H1 (cell line): ENCODE results near the gene EEPD1. TPM values are rescaled to one million over a fixed set of nuclear protein-coding genes. Genes with fewer than 3 reads are reported as not detected.

Source experiments
- CTCF ChIA-PET: fragments of 300-600 bp; sonication (Branson Sonifier 250); formaldehyde crosslinking; loops from one replicate; lab custom pipeline; 2021; ENCODE audit not compliant: partially characterized antibody; lab: Charles Lee
- POLR2A ChIA-PET: fragments of 300-600 bp; sonication (Branson Sonifier 250); formaldehyde crosslinking; loops from one replicate; lab custom pipeline; 2021; ENCODE audit warnings: inconsistent platforms; ENCODE audit not compliant: partially characterized antibody; lab: Charles Lee
- DNase-seq, 2 experiments: peaks; one replicate each; pipeline versions ENCODE4 v3.0.0 to v3.0.0-alpha.2; 2010 to 2022; ENCODE audit warnings: low spot score in 2 of 2, low read depth in 1 of 2, mixed read lengths in 1 of 2
- FAIRE-seq: peaks from 2 replicates; lab custom pipeline; 2011; peaks lifted over from hg19 to GRCh38; lab: Jason Lieb, UNC
- H2AFZ ChIP-seq: 2 replicates; pipeline ENCODE4 v1.8.1; 2012; ENCODE audit warnings: low read length, inconsistent platforms
- H2AK5ac ChIP-seq: 2 replicates; pipeline ENCODE4 v1.6.1; 2013; ENCODE audit warnings: low read depth, low read length
- H2BK120ac ChIP-seq: replicated peaks from 2 replicates; pipeline ENCODE3; 2013; ENCODE audit warnings: low read depth, low read length, inconsistent platforms
- H2BK12ac ChIP-seq: 2 replicates; pipeline ENCODE4 v1.6.1; 2013; ENCODE audit warnings: low read depth, low read length
- H2BK15ac ChIP-seq: 2 replicates; pipeline ENCODE4 v1.6.1; 2013; ENCODE audit warnings: low read length
- H2BK20ac ChIP-seq: 2 replicates; pipeline ENCODE4 v1.6.1; 2013; ENCODE audit warnings: low read length
- H2BK5ac ChIP-seq: 2 replicates; pipeline ENCODE4 v1.6.1; 2013; ENCODE audit warnings: low read depth, low read length
- H3K14ac ChIP-seq: 2 replicates; pipeline ENCODE4 v1.6.1; 2013; ENCODE audit warnings: inconsistent platforms; ENCODE audit not compliant: insufficient read length
- H3K18ac ChIP-seq: 2 replicates; pipeline ENCODE4 v1.6.1; 2013; ENCODE audit warnings: low read length; ENCODE audit errors: extremely low read depth
- H3K23ac ChIP-seq: 2 replicates; pipeline ENCODE4 v1.6.1; 2013; ENCODE audit warnings: inconsistent platforms; ENCODE audit not compliant: insufficient read length
- H3K23me2 ChIP-seq: 2 replicates; pipeline ENCODE4 v1.6.1; 2013; ENCODE audit warnings: low read depth, low read length
- H3K27ac ChIP-seq: 2 replicates; pipeline ENCODE4 v1.6.1; 2011; ENCODE audit warnings: low read depth, low read length, inconsistent platforms
- H3K27me3 ChIP-seq, 4 experiments: replicated peaks in 1 of 4; 1 replicate in 1 of 4; 2 replicates in 3 of 4; pipeline versions ENCODE4 v1.6.1 to v1.8.1; 2011 to 2013; ENCODE audit warnings: low read length in 3 of 4, mild to moderate bottlenecking in 3 of 4, inconsistent platforms in 2 of 4, mixed read lengths in 2 of 4, moderate library complexity in 1 of 4; ENCODE audit not compliant: control insufficient read depth in 3 of 4, insufficient read depth in 3 of 4; ENCODE audit errors: extremely low read depth in 1 of 4
- H3K36me3 ChIP-seq, 4 experiments: 2 replicates each; pipeline versions ENCODE4 v1.6.1 to v1.8.1; 2011 to 2013; ENCODE audit warnings: mild to moderate bottlenecking in 4 of 4, low read length in 3 of 4, moderate library complexity in 2 of 4, control low read depth in 1 of 4, inconsistent platforms in 1 of 4; ENCODE audit not compliant: insufficient read depth in 4 of 4, control insufficient read depth in 2 of 4
- H3K4ac ChIP-seq: replicated peaks from 2 replicates; pipeline ENCODE3; 2013; ENCODE audit warnings: low read length, low read depth, mixed read lengths, inconsistent platforms; ENCODE audit not compliant: insufficient read length
- H3K4me1 ChIP-seq, 4 experiments: replicated peaks in 1 of 4; 1 replicate in 1 of 4; 2 replicates in 3 of 4; pipeline versions ENCODE4 v1.6.1 to v1.8.1; 2011 to 2013; ENCODE audit warnings: low read length in 3 of 4, inconsistent platforms in 2 of 4, mixed read lengths in 1 of 4; ENCODE audit not compliant: insufficient read depth in 4 of 4, control insufficient read depth in 3 of 4
- H3K4me2 ChIP-seq, 2 experiments: 2 replicates each; pipeline versions ENCODE4 v1.6.1 to v1.8.1; 2011 to 2013; ENCODE audit warnings: low read depth in 2 of 2, low read length in 2 of 2, control low read depth in 1 of 2, inconsistent platforms in 1 of 2, mild to moderate bottlenecking in 1 of 2; ENCODE audit not compliant: insufficient read depth in 1 of 2
- H3K4me3 ChIP-seq, 4 experiments: fragments of 200-600, 300-600 bp in 1 of 4; sonication (generic), shearing (Covaris generic), sonication (Bioruptor Twin) in 1 of 4; 2 replicates each; pipeline versions ENCODE4 v1.5.1 to v1.8.1; 2011 to 2016; ENCODE audit warnings: low read length in 4 of 4, low read depth in 3 of 4, control low read depth in 2 of 4, inconsistent platforms in 2 of 4, mild to moderate bottlenecking in 2 of 4, mixed read lengths in 1 of 4, moderate library complexity in 1 of 4; ENCODE audit not compliant: insufficient read depth in 2 of 4; ENCODE audit errors: extremely low read depth in 1 of 4
- H3K56ac ChIP-seq: replicated peaks from 2 replicates; pipeline ENCODE3; 2013; ENCODE audit warnings: low read depth, mild to moderate bottlenecking, mixed read lengths, low read length, inconsistent platforms; ENCODE audit not compliant: insufficient read length
- H3K79me1 ChIP-seq: 2 replicates; pipeline ENCODE4 v1.6.1; 2013; ENCODE audit warnings: low read depth, low read length, control low read depth
- H3K79me2 ChIP-seq, 2 experiments: 2 replicates each; pipeline versions ENCODE4 v1.6.1 to v1.8.1; 2012 to 2013; ENCODE audit warnings: low read length in 2 of 2, mild to moderate bottlenecking in 2 of 2, inconsistent platforms in 1 of 2; ENCODE audit not compliant: insufficient read depth in 2 of 2, control insufficient read depth in 1 of 2
- H3K9ac ChIP-seq, 4 experiments: replicated peaks in 1 of 4; 1 replicate in 1 of 4; 2 replicates in 3 of 4; pipeline versions ENCODE4 v1.6.1 to v1.8.1; 2011 to 2013; ENCODE audit warnings: low read depth in 3 of 4, low read length in 3 of 4, control low read depth in 2 of 4, mild to moderate bottlenecking in 2 of 4, moderate library complexity in 2 of 4, inconsistent platforms in 1 of 4; ENCODE audit errors: extremely low read depth in 1 of 4
- H3K9me3 ChIP-seq, 2 experiments: 2 replicates each; pipeline versions ENCODE4 v1.6.1 to v1.8.1; 2012 to 2013; ENCODE audit warnings: mild to moderate bottlenecking in 2 of 2, moderate library complexity in 2 of 2, control low read depth in 1 of 2, inconsistent platforms in 1 of 2, low read depth in 1 of 2, low read length in 1 of 2, mixed read lengths in 1 of 2; ENCODE audit not compliant: insufficient read depth in 2 of 2
- H4K20me1 ChIP-seq, 2 experiments: replicated peaks in 1 of 2; 2 replicates each; pipeline versions ENCODE3 to v1.8.1; 2011 to 2013; ENCODE audit warnings: inconsistent platforms in 2 of 2, low read length in 2 of 2, mild to moderate bottlenecking in 1 of 2; ENCODE audit not compliant: insufficient read depth in 2 of 2, control insufficient read depth in 1 of 2
- H4K5ac ChIP-seq: 2 replicates; pipeline ENCODE4 v1.6.1; 2013; ENCODE audit warnings: low read length, low read depth, mixed read lengths, inconsistent platforms; ENCODE audit not compliant: insufficient read length
- H4K8ac ChIP-seq: 2 replicates; pipeline ENCODE4 v1.8.0; 2013; ENCODE audit warnings: mild to moderate bottlenecking, moderate library complexity, low read length, inconsistent platforms; ENCODE audit not compliant: insufficient read depth; ENCODE audit errors: extremely low read depth
- H4K91ac ChIP-seq: replicated peaks from 2 replicates; pipeline ENCODE3; 2013; ENCODE audit warnings: low read length, mixed read lengths, inconsistent platforms; ENCODE audit not compliant: insufficient read length
- BCL11A ChIP-seq, 2 experiments: IDR thresholded peaks; one replicate each; pipeline ENCODE4 v1.6.1; 2011; ENCODE audit warnings: low read depth in 2 of 2, low read length in 2 of 2, mild to moderate bottlenecking in 2 of 2
- CBX8 ChIP-seq: fragments of 300-800, 300-1000 bp; sonication (generic); IDR thresholded peaks from 2 replicates; pipeline ENCODE4 v1.7.1; 2016; ENCODE audit warnings: low read depth, low read length, borderline replicate concordance
- CTBP2 ChIP-seq: IDR thresholded peaks from 2 replicates; pipeline ENCODE4 v1.7.0; 2011; ENCODE audit warnings: borderline replicate concordance, mild to moderate bottlenecking, moderate library complexity, mixed read lengths, low read length; ENCODE audit not compliant: insufficient read depth, insufficient read length
- EGR1 ChIP-seq: IDR thresholded peaks from 2 replicates; pipeline ENCODE4 v1.6.1; 2011; ENCODE audit warnings: low read depth, low read length, borderline replicate concordance
- HDAC2 ChIP-seq, 2 experiments: fragments of 300-600 bp in 1 of 2; sonication (generic) in 1 of 2; IDR thresholded peaks; 2 replicates each; pipeline ENCODE4 v1.6.1; 2011 to 2012; ENCODE audit warnings: low read depth in 2 of 2, low read length in 2 of 2, mild to moderate bottlenecking in 2 of 2, moderate library complexity in 2 of 2, borderline replicate concordance in 1 of 2, inconsistent platforms in 1 of 2
- KDM5A ChIP-seq: fragments of 200-600 bp; IDR thresholded peaks from 2 replicates; pipeline ENCODE4 v1.7.1; 2012; ENCODE audit warnings: mild to moderate bottlenecking, low read length, inconsistent platforms, mixed read lengths
- MAX ChIP-seq: IDR thresholded peaks from 2 replicates; pipeline ENCODE4 v1.6.1; 2012; ENCODE audit warnings: inconsistent platforms
- PHF8 ChIP-seq: fragments of 200-600 bp; sonication (generic); conservative IDR thresholded peaks from 2 replicates; pipeline ENCODE4 v1.7.1; 2012; ENCODE audit warnings: low read depth, mild to moderate bottlenecking, inconsistent platforms, low read length, moderate library complexity
- SIRT6 ChIP-seq: IDR thresholded peaks from one replicate; pipeline ENCODE4 v1.7.1; 2012; ENCODE audit warnings: low read length, inconsistent platforms
- SUZ12 ChIP-seq: fragments of 200-600 bp; sonication (generic); IDR thresholded peaks from 2 replicates; pipeline ENCODE4 v1.6.1; 2012; ENCODE audit warnings: mild to moderate bottlenecking, inconsistent platforms, low read length, moderate library complexity, mixed read lengths
- TBP ChIP-seq: IDR thresholded peaks from 2 replicates; pipeline ENCODE4 v1.6.1; 2011; ENCODE audit warnings: low read depth, low read length, improper control_type of control experiment
- WGBS, 2 experiments: shearing (Covaris generic) in 1 of 2; methylation state at CpG; one replicate each; pipeline versions ENCODE4 v1.1.6 to v1.1.7; 2013 to 2015; ENCODE audit warnings: low lambda C conversion rate in 2 of 2, mixed read lengths in 2 of 2, inconsistent platforms in 1 of 2, low coverage in 1 of 2, missing lambda C conversion rate in 1 of 2; ENCODE audit not compliant: insufficient replicate concordance in 2 of 2, insufficient coverage in 1 of 2, insufficient read length in 1 of 2; ENCODE audit errors: extremely low coverage in 1 of 2, missing lambda C conversion rate in 1 of 2; 5-methylcytosine and 5-hydroxymethylcytosine counted together
- polyA plus RNA-seq, 7 experiments: library from polyadenylated mRNA; depleted of rRNA in 3 of 7; stranded (reverse) in 5 of 7; unstranded in 2 of 7; fragments of >200 nt in 5 of 7; fragments of 200-250 nt in 2 of 7; gene quantifications; 1 replicate in 5 of 7; 2 replicates in 1 of 7; 4 replicates in 1 of 7; pipeline versions ENCODE4 v1.2.1 to v1.2.3, GENCODE V29; 2011 to 2013; ENCODE audit warnings: missing spikeins in 2 of 7, mixed read lengths in 2 of 7
- total RNA-seq: library from RNA; stranded (reverse); fragmentation: NEBNext Ultra II Directional; extraction: Animal tissue kit (Norgen Biotek cat#: 25700); gene quantifications from 2 replicates; pipeline ENCODE4 v1.2.1, GENCODE V29; 2021
- TF ChIP-seq, protein P1 (sequence below): IDR thresholded peaks from 2 replicates; pipeline ENCODE4 v1.6.1; 2012; ENCODE audit warnings: inconsistent platforms

Gene EEPD1
- total and polyA plus RNA-seq, 2 of the 8 experiments (the other 6 are each of a cell fraction or from before 2014, with no cell fraction given) = 3.1 to 7.8 TPM

DNA sequence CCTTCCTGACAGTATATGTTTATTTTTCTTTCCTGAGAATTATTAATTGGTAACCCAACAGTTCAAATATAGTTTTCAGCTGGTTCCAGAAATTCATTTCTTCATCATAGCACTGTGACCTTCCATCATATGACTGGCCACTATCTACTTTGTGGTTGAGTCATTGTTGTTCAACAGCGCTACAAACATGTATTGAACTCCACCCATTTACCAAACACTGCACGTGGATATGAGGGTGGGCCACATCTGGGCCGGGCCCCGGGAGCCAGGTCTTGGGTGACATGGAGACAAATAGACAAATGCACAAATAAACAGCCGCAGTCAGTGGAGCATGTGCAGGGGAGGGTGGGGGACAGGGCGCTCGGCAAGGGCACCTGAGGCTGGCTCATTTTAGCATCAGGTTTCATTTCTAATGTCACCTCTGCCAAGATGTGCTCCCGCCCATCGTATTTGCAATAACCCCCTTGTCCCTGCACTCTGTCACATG is 24.0 kb upstream of the EEPD1 start:
- H3K23me2 ChIP-seq = no peaks in the 10 kb centered on the region
- H3K9me3 ChIP-seq = no peaks in the 10 kb centered on the region
- H2AFZ ChIP-seq = no peak overlapping the region
- H3K4me1 ChIP-seq = no peaks in the 10 kb centered on the region
- H2AK5ac ChIP-seq = no peak overlapping the region
- 82% methylated on average over 9 of the region's 9 CpGs; no CpG with 5 or more reads in 1 of the 2 experiments for WGBS, 2 experiments
- H4K8ac ChIP-seq = no peak overlapping the region
- no peak overlapping the region for H2BK120ac ChIP-seq
- DNase-seq = no peak
- no peak overlapping the region for H2BK5ac ChIP-seq
- no peak overlapping the region for H3K18ac ChIP-seq
- no peak overlapping the region for H2BK12ac ChIP-seq
- H3K9ac ChIP-seq = no peak overlapping the region
- H3K4me3 ChIP-seq = no peak overlapping the region
- TF ChIP-seq PHF8 (no peak), KDM5A (no peak), BCL11A (IDR thresholded peaks at IDR 0.05; ENCODE audit: low read depth in 2 of 2, low read length in 2 of 2) (no peak), TBP (no peak), EGR1 (no peak), SIRT6 (no peak), HDAC2 (IDR thresholded peaks at IDR 0.05; ENCODE audit: borderline replicate concordance in 1 of 2, low read depth in 2 of 2, low read length in 2 of 2) (no peak), MAX (no peak), SUZ12 (no peak), CBX8 (no peak), CTBP2 (no peak)
- TF ChIP-seq, protein P1, sequence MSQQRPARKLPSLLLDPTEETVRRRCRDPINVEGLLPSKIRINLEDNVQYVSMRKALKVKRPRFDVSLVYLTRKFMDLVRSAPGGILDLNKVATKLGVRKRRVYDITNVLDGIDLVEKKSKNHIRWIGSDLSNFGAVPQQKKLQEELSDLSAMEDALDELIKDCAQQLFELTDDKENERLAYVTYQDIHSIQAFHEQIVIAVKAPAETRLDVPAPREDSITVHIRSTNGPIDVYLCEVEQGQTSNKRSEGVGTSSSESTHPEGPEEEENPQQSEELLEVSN = no peak
- H3K4me2 ChIP-seq = no peak overlapping the region
- no peak overlapping the region for H2BK20ac ChIP-seq
- no peak overlapping the region for H4K5ac ChIP-seq
- ChIA-PET POLR2A (no interaction called here), CTCF (interaction anchor here (0.6 to 1.2 kb wide), 29 partner anchors 10 to 863 kb away, joined by 3 to 17 read pairs (median 3); no protein-coding TSS in a partner anchor)
- no peak overlapping the region for H2BK15ac ChIP-seq
- H3K4ac ChIP-seq = no peak overlapping the region
- no peaks in the 10 kb centered on the region for H3K36me3 ChIP-seq
- H3K27me3 ChIP-seq = no peaks in the 10 kb centered on the region
- no peak overlapping the region for H3K14ac ChIP-seq
- no peaks in the 10 kb centered on the region for H4K20me1 ChIP-seq
- H3K27ac ChIP-seq = no peak overlapping the region
- H3K79me2 ChIP-seq = no peaks in the 10 kb centered on the region
- H4K91ac ChIP-seq = no peak overlapping the region
- H3K56ac ChIP-seq = no peak overlapping the region
- FAIRE-seq = no peak
- no peaks in the 10 kb centered on the region for H3K79me1 ChIP-seq
- H3K23ac ChIP-seq = no peak overlapping the region
